Measurements from ENCODE around the gene OR8B12.
"Not testable (repeated sequence)": the region's sequence is repeated elsewhere in the genome, so short reads cannot be mapped to it uniquely, and the experiment has no call there.

OR8B12 gene

DNA sequence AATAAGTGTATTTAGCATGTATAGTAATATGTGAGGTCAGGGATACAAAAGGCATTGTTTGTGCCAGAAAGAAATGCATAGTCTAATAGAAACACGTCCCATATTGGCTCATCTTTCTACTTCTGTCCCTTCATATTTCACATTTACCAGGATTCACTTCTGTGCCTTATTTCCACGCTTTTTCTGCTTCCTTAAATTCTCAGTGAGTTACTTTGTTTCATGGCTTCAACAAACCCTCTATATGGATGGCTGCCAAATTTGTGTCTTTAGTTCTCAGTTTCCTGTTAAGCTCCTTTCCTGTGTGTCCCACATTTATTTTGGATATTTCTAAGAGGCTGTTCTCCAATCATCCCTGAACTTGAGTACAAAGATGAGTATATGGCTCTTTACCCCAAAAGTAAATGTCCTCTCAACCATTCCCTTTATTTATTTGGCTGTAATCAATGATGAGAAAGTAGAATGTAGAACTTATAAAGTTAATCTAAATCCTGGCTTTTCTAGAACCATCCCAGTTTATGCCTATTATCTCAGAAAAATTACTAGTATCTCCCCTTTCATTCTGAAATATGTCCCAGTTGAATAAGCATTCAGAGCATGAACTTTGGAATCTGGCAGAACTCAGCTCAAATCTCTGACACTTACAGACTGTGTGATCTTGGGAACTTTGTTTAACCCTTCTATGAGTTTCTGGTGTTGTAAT, 23.5 kb downstream of the OR8B12 start:
- no peak for DNase-seq

GRCh38 chr11:124518989-124519451, 24.4 kb downstream of the OR8B12 start:
- DNase-seq: peak in 1 of 3 experiments; percentile 40

DNA sequence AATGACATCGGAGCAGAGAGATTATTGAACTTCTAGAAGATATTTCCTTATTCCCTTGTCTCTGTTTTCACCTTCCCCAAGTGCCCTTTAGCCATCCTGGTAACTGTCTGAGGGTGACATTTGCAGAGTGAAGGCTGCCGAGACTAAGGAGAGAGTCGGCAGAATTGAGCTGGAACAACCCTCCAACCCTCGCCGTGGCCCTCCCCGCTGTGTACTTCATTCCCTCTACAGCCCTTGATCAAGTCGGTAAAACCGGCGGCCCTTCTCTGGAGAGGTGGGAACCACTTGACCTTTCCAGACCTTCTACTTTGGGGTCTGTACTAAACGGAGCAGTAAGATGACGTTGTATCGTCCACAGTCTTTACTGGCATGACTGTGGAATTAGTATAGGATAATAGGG, 26.1 kb downstream of the OR8B12 start:
- peak in 1 of 3 experiments; percentile 14 for DNase-seq

DNA sequence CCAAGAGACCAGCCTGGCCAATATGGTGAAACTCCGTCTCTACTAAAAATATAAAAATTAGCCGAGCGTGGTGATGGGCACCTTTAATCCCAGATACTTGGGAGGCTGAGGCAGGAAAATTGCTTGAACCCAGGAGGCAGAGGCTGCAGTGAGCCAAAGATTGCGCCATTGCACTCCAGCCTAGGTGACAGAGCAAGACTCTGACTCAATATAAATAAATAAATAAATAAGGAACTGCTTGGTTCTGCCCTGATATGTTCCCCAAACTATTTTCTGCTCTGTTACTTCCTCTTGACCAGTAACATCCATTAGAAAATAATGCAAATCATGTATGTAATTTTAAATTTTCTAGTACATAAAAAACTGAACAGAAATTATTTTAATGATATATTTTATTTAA, 28.8 kb downstream of the OR8B12 start:
- not testable (repeated sequence) for DNase-seq

DNA sequence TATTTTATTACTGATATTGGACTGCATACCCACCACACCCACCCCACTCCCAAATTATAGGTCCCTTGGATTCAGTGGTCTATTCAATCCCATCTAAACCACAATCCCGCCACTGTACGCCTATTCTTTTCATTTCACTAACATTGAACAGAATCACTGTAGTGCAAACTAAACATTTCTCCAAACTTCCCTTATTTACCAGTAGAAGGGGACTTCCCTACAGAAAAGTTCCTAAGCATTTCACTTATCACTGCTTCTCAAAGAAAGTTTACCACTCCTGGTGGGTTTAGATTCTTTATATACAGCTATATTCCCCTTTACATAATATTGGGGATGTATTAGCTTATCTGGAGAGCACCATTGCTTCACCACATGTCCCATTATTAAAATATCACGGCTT, 29.3 kb downstream of the OR8B12 start:
- no peak for DNase-seq

DNA sequence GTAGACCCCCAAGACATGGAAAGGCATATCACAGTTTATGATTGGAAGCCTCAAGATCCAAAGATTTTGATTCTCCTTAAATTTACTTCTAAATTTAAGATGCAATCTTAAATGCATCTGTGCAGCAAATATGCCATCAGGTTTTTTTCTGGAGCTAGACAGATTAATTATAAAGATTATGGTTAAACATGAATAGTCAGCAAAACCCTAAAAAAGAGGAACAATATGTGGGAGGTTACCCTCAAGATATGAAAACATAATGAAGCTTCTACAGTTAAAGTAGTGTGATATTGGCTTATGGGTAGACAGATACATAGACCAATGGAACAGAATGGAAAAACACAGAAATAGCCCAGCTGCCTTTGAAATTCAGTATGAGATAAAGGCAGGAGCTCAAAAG, 31.7 kb downstream of the OR8B12 start:
- no peak for DNase-seq

GRCh38 chr11:124510279-124510678, 33.2 kb downstream of the OR8B12 start:
- DNase-seq: no peak

- DNase-seq: no peak
Observed at GRCh38 chr11:124499711-124500110, 43.7 kb downstream of the OR8B12 start.

DNA sequence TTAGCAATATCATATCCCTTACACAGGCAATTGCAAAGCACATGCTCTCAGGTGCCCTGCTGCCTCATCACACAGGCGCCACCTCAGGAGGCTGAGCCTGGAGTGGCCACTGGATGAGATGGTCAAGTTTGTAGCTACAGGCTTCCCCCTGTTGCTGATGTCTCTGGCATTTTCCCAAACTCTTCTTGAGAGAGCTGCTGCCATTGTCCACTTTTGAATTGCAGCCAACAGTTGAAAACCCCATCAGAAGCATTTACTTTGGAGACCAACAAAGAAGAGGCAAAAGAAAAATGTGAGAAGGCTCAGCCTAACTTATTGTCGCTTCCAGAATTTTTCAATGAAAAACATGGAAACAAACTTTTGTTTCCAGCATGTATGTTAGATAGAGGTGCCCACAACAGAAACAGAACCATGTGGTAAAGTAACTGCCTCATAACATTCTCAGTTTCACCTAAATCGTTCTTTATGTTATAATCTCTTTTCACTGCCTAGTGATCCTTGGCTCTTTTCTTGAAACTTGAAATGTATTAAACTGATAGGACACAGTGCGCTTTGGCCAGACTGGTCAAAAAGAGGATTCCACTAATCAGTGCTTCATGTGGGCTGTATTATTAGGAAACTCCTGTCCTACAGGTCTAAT, 50.3 kb downstream of the OR8B12 start:
- DNase-seq: no peak
